Bronchial epithelial cell (primary cell): Measurements from ENCODE around the gene TMEM208. TPM values are rescaled to one million over a fixed set of nuclear protein-coding genes. Genes with fewer than 3 reads are reported as not detected.

Experiments used
- DNase-seq: peaks from one replicate; pipeline ENCODE4 v3.0.0-alpha.2; 2010; ENCODE audit warnings: low read depth
- FAIRE-seq: peaks from 2 replicates; lab custom pipeline; 2011; peaks lifted over from hg19 to GRCh38; lab: Jason Lieb, UNC
- H3K27me3 ChIP-seq: 2 replicates; pipeline ENCODE4 v1.5.1; 2011; ENCODE audit warnings: low read length; ENCODE audit not compliant: control insufficient read depth, insufficient read depth
- H3K36me3 ChIP-seq: 2 replicates; pipeline ENCODE4 v1.5.1; 2011; ENCODE audit warnings: low read length; ENCODE audit not compliant: control insufficient read depth, insufficient read depth
- H3K4me3 ChIP-seq: 2 replicates; pipeline ENCODE4 v1.5.1; 2011; ENCODE audit warnings: mild to moderate bottlenecking, low read depth, low read length, control low read depth
- CTCF ChIP-seq: IDR thresholded peaks from 2 replicates; pipeline ENCODE4 v1.5.1; 2011; ENCODE audit warnings: mild to moderate bottlenecking, moderate library complexity, low read length, control low read depth, inconsistent platforms; ENCODE audit not compliant: insufficient read depth, severe bottlenecking
- total RNA-seq: library from RNA; depleted of rRNA; stranded (reverse); fragments of >200 nt; gene quantifications from 2 replicates; pipeline ENCODE4 v1.2.1, GENCODE V29; 2014

TMEM208 gene
- total RNA-seq, 1 donor from 2014 or later: 56.9 TPM

DNA sequence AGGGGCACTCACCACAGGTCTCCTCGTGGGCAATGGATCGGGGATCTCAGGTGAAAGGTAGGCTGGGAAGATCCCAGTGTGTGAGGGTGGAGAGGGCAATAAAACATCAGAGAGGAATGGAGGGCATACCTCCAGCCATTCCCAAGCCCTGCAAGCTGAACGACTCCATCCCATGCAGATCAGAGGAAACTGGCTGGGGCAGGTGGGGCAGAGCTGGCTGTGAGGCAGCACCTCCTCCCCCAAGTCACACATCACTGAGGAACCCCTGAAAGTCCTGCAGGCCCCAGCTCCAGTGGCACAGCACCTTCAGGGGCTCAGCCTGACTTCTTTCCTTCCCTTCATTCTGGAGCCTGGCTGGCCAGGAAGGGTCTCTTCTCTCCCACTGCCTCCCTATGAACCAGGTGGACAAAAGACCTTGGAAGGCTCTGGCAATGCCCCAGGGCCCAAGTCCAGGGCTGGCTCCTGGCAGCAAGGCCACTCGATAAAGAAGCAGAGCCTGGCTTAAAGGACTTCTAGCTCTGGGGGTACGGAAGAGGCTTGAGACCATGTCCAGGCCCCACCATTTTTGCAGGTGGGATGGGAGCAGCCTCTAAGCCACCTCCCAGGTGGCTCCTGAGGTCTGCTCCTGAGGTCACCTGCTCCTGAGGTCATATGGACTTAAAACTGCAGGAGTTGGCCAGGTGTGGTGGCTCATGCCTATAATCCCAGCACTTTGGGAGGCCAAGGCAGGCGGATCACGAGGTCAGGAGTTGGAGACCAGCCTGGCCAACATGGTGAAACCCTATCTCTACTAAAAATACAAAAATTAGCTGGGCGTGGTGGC lies 13.5 kb upstream of the TMEM208 start:
- TF ChIP-seq CTCF: no peak
- Histone ChIP-seq H3K36me3 (no peaks in the 10 kb centered on the region), H3K4me3 (no peak overlapping the region), H3K27me3 (no peaks in the 10 kb centered on the region)
- DNase-seq: no peak
- no peak for FAIRE-seq

- no peak for FAIRE-seq
These were observed 11.2 kb upstream of the TMEM208 start for GRCh38 chr16:67215706-67216105.

GRCh38 chr16:67216612-67217490 lies 10.1 kb upstream of the TMEM208 start:
- DNase-seq: no peak
- Histone ChIP-seq H3K27me3 (no peaks in the 10 kb centered on the region), H3K36me3 (no peaks in the 10 kb centered on the region), H3K4me3 (no peak overlapping the region)
- no peak for TF ChIP-seq CTCF
- FAIRE-seq: no peak

More at GRCh38 chr16:67215706-67216105, 11.2 kb upstream of the TMEM208 start:
- Histone ChIP-seq H3K27me3 (no peaks in the 10 kb centered on the region), H3K4me3 (no peak overlapping the region), H3K36me3 (no peaks in the 10 kb centered on the region)
- no peak for TF ChIP-seq CTCF
- DNase-seq: no peak

DNA sequence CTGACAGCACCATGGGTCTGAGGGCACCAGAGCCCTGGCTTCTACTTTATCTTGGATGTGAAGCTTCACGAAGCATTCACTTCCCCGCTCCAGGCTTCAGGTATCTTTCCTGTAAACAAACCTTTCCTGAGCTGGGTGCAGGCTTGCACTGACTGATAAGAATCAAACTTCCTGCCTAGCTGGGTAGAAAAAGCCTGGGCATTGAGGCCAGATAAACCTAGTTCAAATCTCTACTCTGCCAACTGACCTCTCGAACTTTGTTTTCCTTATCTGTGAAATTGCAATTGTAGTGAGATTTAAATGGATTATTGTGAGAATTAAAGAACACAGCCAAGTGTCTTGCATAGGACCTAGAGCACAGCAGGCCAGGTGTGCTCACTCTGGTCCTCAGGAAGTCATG lies 2.9 kb upstream of the TMEM208 start:
- DNase-seq: no peak
- H3K27me3 ChIP-seq: no peaks in the 10 kb centered on the region
- no peak for FAIRE-seq
- TF ChIP-seq CTCF: no peak
- peaks cover 2% of the 10 kb centered on the region for H3K36me3 ChIP-seq
- no peak overlapping the region for H3K4me3 ChIP-seq

GRCh38 chr16:67226295-67226803 lies 581 bp upstream of the TMEM208 start:
- FAIRE-seq (no peak), DNase-seq (no peak)
- no peak for TF ChIP-seq CTCF
- peak overlapping the region; percentile 82 for H3K4me3 ChIP-seq
- no peaks in the 10 kb centered on the region for H3K27me3 ChIP-seq
- H3K36me3 ChIP-seq: peaks cover 14% of the 10 kb centered on the region
